Osteocyte (in vitro differentiated cells): ENCODE data around the gene NDUFS2. TPM values are rescaled to one million over a fixed set of nuclear protein-coding genes. Genes with fewer than 3 reads are reported as not detected.
"Not testable (repeated sequence)": the region's sequence is repeated elsewhere in the genome, so short reads cannot be mapped to it uniquely, and the experiment has no call there.

Source experiments
- DNase-seq: peaks from one replicate; pipeline ENCODE4 v3.0.0; 2021; ENCODE audit warnings: mixed read lengths; ENCODE audit not compliant: unreplicated experiment; ENCODE audit errors: extremely low spot score
- H3K27ac Mint-ChIP-seq: one replicate; pipeline ENCODE4 v1.8.0; 2021; ENCODE audit warnings: mild to moderate bottlenecking, mixed read lengths; ENCODE audit not compliant: unreplicated experiment
- H3K27me3 Mint-ChIP-seq: one replicate; pipeline ENCODE4 v1.8.0; 2021; ENCODE audit warnings: mixed read lengths; ENCODE audit not compliant: unreplicated experiment
- H3K36me3 Mint-ChIP-seq: one replicate; pipeline ENCODE4 v1.8.0; 2021; ENCODE audit warnings: mixed read lengths; ENCODE audit not compliant: unreplicated experiment
- H3K4me1 Mint-ChIP-seq: one replicate; pipeline ENCODE4 v1.8.0; 2021; ENCODE audit warnings: mixed read lengths; ENCODE audit not compliant: unreplicated experiment
- H3K4me3 Mint-ChIP-seq: one replicate; pipeline ENCODE4 v1.8.0; 2021; ENCODE audit warnings: mild to moderate bottlenecking, moderate library complexity, mixed read lengths; ENCODE audit not compliant: unreplicated experiment
- H3K9me3 Mint-ChIP-seq: one replicate; pipeline ENCODE4 v1.8.0; 2021; ENCODE audit warnings: mixed read lengths; ENCODE audit not compliant: unreplicated experiment
- total RNA-seq: library from RNA; stranded (reverse); gene quantifications from 2 replicates; pipeline ENCODE4 v1.2.1, GENCODE V29; 2021
- TF ChIP-seq, protein P1 (sequence below): fragments of 200-600 bp; sonication (generic); IDR thresholded peaks from 2 replicates; pipeline ENCODE4 v1.5.0; 2021; ENCODE audit warnings: antibody characterized with exemption, mild to moderate bottlenecking, moderate library complexity

NDUFS2 gene
- total RNA-seq, 1 donor from 2014 or later = 82.5 TPM

DNA sequence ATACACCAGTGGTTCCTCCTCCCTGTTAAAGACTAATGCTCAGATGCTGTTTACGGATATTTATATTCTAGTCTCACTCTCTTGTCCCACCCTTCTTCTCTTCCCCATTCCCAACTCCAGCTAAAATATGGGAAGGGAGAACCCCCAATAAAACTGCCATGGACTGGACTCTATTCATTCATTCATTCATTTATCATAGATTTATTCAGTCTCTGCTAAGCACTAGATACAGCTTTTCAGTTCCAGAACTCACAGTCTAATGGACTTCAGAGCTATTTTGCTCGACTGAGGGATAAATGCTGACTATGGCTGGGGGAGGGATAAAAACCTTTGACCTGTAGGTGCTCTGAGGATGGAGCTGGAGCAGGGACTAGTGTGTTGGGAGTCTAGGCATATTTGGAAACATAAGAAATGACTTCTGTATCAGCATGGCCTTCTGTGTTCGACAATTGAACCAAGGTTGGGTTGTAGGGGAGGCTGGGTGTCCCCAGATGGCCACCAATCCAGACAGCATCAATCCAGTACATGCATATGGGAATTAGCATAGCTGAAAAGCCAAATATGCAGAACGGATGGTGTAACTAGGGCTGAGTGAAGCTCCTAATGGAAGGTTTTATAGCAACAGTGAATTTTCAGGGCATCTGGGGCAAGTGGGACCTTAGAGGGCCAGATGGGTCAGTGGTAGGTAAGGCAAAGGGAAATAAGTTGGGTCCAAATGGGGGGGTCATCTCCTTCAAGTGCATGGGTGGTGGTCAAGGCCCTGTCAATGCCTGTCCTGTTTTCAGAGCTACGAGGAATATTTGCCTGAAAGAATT is 17.1 kb downstream of the NDUFS2 start:
- no peak for DNase-seq
- Mint-ChIP-seq H3K4me1 (no peaks in the 10 kb centered on the region), H3K36me3 (peaks cover 8% of the 10 kb centered on the region), H3K4me3 (no peak overlapping the region), H3K9me3 (no peaks in the 10 kb centered on the region), H3K27ac (no peak overlapping the region), H3K27me3 (peaks cover 5% of the 10 kb centered on the region)
- TF ChIP-seq, protein P1, sequence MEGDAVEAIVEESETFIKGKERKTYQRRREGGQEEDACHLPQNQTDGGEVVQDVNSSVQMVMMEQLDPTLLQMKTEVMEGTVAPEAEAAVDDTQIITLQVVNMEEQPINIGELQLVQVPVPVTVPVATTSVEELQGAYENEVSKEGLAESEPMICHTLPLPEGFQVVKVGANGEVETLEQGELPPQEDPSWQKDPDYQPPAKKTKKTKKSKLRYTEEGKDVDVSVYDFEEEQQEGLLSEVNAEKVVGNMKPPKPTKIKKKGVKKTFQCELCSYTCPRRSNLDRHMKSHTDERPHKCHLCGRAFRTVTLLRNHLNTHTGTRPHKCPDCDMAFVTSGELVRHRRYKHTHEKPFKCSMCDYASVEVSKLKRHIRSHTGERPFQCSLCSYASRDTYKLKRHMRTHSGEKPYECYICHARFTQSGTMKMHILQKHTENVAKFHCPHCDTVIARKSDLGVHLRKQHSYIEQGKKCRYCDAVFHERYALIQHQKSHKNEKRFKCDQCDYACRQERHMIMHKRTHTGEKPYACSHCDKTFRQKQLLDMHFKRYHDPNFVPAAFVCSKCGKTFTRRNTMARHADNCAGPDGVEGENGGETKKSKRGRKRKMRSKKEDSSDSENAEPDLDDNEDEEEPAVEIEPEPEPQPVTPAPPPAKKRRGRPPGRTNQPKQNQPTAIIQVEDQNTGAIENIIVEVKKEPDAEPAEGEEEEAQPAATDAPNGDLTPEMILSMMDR = no peak

DNA sequence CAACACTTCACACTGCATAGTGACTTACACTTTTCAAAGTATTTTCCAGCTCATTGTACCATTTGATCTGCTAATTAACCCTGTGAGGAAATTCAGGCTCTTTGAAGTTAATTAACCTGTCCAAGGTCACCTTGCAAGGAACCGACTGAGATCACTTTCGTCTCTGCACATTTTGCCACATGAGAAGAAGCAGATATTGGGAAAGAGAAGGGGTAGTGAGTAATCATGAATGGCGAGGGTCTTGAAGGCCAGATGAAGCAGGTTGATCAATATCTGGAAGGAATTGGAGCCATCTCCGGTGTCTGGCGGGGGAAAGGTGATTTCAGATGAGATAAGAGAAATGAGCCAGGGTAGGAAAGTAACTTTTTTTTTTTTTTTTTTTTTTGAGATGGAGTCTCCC is 17.8 kb downstream of the NDUFS2 start:
- H3K4me3 Mint-ChIP-seq = no peak overlapping the region
- no peak overlapping the region for H3K27ac Mint-ChIP-seq
- H3K4me1 Mint-ChIP-seq = no peaks in the 10 kb centered on the region
- no peak for DNase-seq
- H3K9me3 Mint-ChIP-seq = no peaks in the 10 kb centered on the region
- TF ChIP-seq, protein P1 = no peak
- H3K36me3 Mint-ChIP-seq = peaks cover 3% of the 10 kb centered on the region
- H3K27me3 Mint-ChIP-seq = peaks cover 5% of the 10 kb centered on the region

GRCh38 chr1:161222175-161223019 is 20.2 kb downstream of the NDUFS2 start:
- Mint-ChIP-seq H3K4me3 (no peak overlapping the region), H3K4me1 (peaks cover 16% of the 10 kb centered on the region), H3K27ac (no peak overlapping the region), H3K27me3 (peaks cover 5% of the 10 kb centered on the region), H3K36me3 (no peaks in the 10 kb centered on the region), H3K9me3 (no peaks in the 10 kb centered on the region)
- TF ChIP-seq, protein P1 = no peak
- DNase-seq = no peak

GRCh38 chr1:161223805-161224694 is 21.9 kb downstream of the NDUFS2 start:
- Mint-ChIP-seq H3K4me1 (peaks cover 22% of the 10 kb centered on the region), H3K27me3 (peaks cover 5% of the 10 kb centered on the region), H3K9me3 (no peaks in the 10 kb centered on the region), H3K4me3 (no peak overlapping the region), H3K27ac (no peak overlapping the region), H3K36me3 (peaks cover 3% of the 10 kb centered on the region)
- DNase-seq = no peak
- TF ChIP-seq, protein P1 = no peak

DNA sequence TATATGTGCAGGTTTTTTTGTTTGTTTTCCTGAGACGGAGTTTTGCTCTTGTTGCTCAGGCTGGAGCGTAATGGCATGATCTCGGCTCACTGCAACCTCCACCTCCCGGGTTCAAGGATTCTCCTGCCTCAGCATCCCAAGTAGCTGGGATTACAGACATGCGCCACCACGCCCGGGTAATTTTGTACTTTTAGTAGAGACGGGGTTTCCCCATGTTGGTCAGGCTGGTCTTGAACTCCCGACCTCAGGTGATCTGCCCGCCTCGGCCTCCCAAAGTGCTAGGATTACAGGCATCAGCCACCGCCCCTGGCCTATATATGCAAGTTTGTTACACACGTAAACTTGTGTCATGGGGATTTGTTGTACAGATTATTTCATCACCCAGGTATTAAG is 22.5 kb downstream of the NDUFS2 start:
- peaks cover 22% of the 10 kb centered on the region for H3K4me1 Mint-ChIP-seq
- not testable (repeated sequence) for H3K4me3 Mint-ChIP-seq, H3K36me3 Mint-ChIP-seq, H3K27me3 Mint-ChIP-seq, H3K9me3 Mint-ChIP-seq, DNase-seq, H3K27ac Mint-ChIP-seq
